OCI-LY1 (cell line): ENCODE results near the gene VEGFA.

ENCODE experiments used
- EZH2 ChIP-seq: fragments of 200-600 bp; sonication (generic), shearing (Covaris generic); IDR thresholded peaks from 2 replicates; pipeline ENCODE4 v1.8.0; 2017; ENCODE audit warnings: borderline replicate concordance, mixed run types, mild to moderate bottlenecking, antibody characterized with exemption, low read length, moderate library complexity, mixed read lengths
- TF ChIP-seq, protein P1 (sequence below): fragments of 200-600 bp; sonication (generic), shearing (Covaris generic); IDR thresholded peaks from 2 replicates; pipeline ENCODE4 v1.5.1; 2017; ENCODE audit warnings: mild to moderate bottlenecking, antibody characterized with exemption, low read length, moderate library complexity, mixed read lengths

DNA sequence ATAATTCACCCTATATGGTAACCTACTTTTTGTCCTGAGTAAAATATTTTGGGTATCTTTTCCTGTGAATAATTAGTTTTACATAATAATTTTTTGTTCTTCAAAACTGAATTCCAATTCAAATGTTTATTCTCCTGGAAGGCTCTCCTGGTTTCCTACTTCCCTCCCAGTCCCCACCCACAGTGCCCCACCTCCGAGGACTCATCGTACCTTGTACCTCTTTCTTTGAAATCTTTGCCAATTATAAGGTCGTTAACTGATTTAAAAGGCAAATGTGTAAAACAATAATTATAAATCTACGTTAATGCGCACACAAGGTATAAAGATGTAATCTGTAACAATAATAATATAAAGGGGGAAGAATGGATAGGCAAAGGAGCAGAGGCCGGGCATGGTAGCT, 40.5 kb upstream of the VEGFA start:
- TF ChIP-seq, protein P1, sequence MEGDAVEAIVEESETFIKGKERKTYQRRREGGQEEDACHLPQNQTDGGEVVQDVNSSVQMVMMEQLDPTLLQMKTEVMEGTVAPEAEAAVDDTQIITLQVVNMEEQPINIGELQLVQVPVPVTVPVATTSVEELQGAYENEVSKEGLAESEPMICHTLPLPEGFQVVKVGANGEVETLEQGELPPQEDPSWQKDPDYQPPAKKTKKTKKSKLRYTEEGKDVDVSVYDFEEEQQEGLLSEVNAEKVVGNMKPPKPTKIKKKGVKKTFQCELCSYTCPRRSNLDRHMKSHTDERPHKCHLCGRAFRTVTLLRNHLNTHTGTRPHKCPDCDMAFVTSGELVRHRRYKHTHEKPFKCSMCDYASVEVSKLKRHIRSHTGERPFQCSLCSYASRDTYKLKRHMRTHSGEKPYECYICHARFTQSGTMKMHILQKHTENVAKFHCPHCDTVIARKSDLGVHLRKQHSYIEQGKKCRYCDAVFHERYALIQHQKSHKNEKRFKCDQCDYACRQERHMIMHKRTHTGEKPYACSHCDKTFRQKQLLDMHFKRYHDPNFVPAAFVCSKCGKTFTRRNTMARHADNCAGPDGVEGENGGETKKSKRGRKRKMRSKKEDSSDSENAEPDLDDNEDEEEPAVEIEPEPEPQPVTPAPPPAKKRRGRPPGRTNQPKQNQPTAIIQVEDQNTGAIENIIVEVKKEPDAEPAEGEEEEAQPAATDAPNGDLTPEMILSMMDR, result no peak
- no peak for TF ChIP-seq EZH2
